ENCODE results near the gene SLC16A6.
"Not testable (repeated sequence)": the region's sequence is repeated elsewhere in the genome, so short reads cannot be mapped to it uniquely, and the experiment has no call there.

SLC16A6 gene

DNA sequence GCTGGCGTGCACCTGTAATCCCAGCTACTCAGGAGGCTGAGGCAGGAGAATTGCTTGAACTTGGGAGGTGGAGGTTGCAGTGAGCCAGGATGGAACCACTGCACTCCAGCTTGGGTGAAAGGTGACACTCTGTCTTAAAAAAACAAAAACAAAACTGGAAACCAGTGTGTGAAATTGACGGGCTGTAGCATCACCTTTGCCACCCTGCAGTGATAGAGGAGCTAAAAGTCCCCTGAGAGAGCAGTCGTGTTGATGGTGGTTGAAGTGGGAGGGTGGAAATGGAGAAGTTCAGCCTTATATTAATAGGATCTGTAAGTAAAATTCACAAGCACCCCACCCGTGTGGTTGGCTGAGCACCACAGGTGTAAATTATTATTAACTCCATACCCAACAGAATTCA lies 65.9 kb downstream of the SLC16A6 start:
- not testable (repeated sequence) for H3K9me3 ChIP-seq (ENCODE audit: insufficient read depth, low read depth, low read length); H3K9ac ChIP-seq (ENCODE audit: low read length); H3K79me2 ChIP-seq (ENCODE audit: control insufficient read depth, insufficient read depth, low read length, poor library complexity); H3K36me3 ChIP-seq (ENCODE audit: control insufficient read depth in 1 of 2, insufficient read depth in 2 of 2, low read length in 2 of 2); H2BK5ac ChIP-seq (ENCODE audit: low read depth, low read length, poor library complexity); H4K12ac ChIP-seq (ENCODE audit: low read depth, low read length); DNase-seq; H2BK120ac ChIP-seq (ENCODE audit: insufficient read depth, low read length, poor library complexity); H3K79me1 ChIP-seq (ENCODE audit: low read length); H4K8ac ChIP-seq (ENCODE audit: low read depth, low read length); H3K27me3 ChIP-seq (ENCODE audit: insufficient read depth, low read length); H2BK12ac ChIP-seq (ENCODE audit: low read length); H3K18ac ChIP-seq (ENCODE audit: low read length); H2AK5ac ChIP-seq (ENCODE audit: low read length); H3K14ac ChIP-seq (ENCODE audit: low read length); H3K4ac ChIP-seq (ENCODE audit: low read depth, low read length); H3K23ac ChIP-seq (ENCODE audit: low read length); H3K4me2 ChIP-seq (ENCODE audit: low read length); H2AFZ ChIP-seq (ENCODE audit: insufficient read depth, low read length, poor library complexity); H3K27ac ChIP-seq (ENCODE audit: low read depth, low read length); H3K4me3 ChIP-seq (ENCODE audit: low read depth, low read length); H4K91ac ChIP-seq (ENCODE audit: low read depth, low read length)
- no CpG with 5 or more reads among the region's 4 CpGs for WGBS (ENCODE audit: extremely low coverage, insufficient coverage, insufficient read length)
- H3K4me1 ChIP-seq (ENCODE audit: control insufficient read depth in 1 of 2, insufficient read depth in 2 of 2, low read length in 2 of 2): peaks cover 10 to 13% of the 10 kb centered on the region in 2 experiments

- no peak overlapping the region for H4K8ac ChIP-seq (ENCODE audit: low read depth, low read length)
- H3K9me3 ChIP-seq (ENCODE audit: insufficient read depth, low read depth, low read length): no peaks in the 10 kb centered on the region
- H2AFZ ChIP-seq (ENCODE audit: insufficient read depth, low read length, poor library complexity): no peak overlapping the region
- H3K4me1 ChIP-seq (ENCODE audit: control insufficient read depth in 1 of 2, insufficient read depth in 2 of 2, low read length in 2 of 2): no peaks in the 10 kb centered on the region
- H3K9ac ChIP-seq (ENCODE audit: low read length): no peak overlapping the region
- no peak overlapping the region for H3K4me2 ChIP-seq (ENCODE audit: low read length)
- H3K79me1 ChIP-seq (ENCODE audit: low read length): no peaks in the 10 kb centered on the region
- no peaks in the 10 kb centered on the region for H3K36me3 ChIP-seq (ENCODE audit: control insufficient read depth in 1 of 2, insufficient read depth in 2 of 2, low read length in 2 of 2)
- H2AK5ac ChIP-seq (ENCODE audit: low read length): no peak overlapping the region
- H2BK12ac ChIP-seq (ENCODE audit: low read length): no peak overlapping the region
- no peak overlapping the region for H4K91ac ChIP-seq (ENCODE audit: low read depth, low read length)
- H3K18ac ChIP-seq (ENCODE audit: low read length): no peak overlapping the region
- no peak for DNase-seq
- H4K12ac ChIP-seq (ENCODE audit: low read depth, low read length): no peak overlapping the region
- no CpG with 5 or more reads among the region's 8 CpGs for WGBS (ENCODE audit: extremely low coverage, insufficient coverage, insufficient read length)
- H3K79me2 ChIP-seq (ENCODE audit: control insufficient read depth, insufficient read depth, low read length, poor library complexity): no peaks in the 10 kb centered on the region
- H2BK120ac ChIP-seq (ENCODE audit: insufficient read depth, low read length, poor library complexity): no peak overlapping the region
- H3K14ac ChIP-seq (ENCODE audit: low read length): no peak overlapping the region
- H3K4me3 ChIP-seq (ENCODE audit: low read depth, low read length): no peak overlapping the region
- no peak overlapping the region for H3K27ac ChIP-seq (ENCODE audit: low read depth, low read length)
- no peak overlapping the region for H3K23ac ChIP-seq (ENCODE audit: low read length)
- no peaks in the 10 kb centered on the region for H3K27me3 ChIP-seq (ENCODE audit: insufficient read depth, low read length)
- no peak overlapping the region for H3K4ac ChIP-seq (ENCODE audit: low read depth, low read length)
- H2BK5ac ChIP-seq (ENCODE audit: low read depth, low read length, poor library complexity): no peak overlapping the region
Measured at GRCh38 chr17:68222606-68223005, 68.3 kb downstream of the SLC16A6 start.

GRCh38 chr17:68221786-68222185 lies 69.1 kb downstream of the SLC16A6 start:
- no peak overlapping the region for H3K18ac ChIP-seq (ENCODE audit: low read length)
- H3K79me1 ChIP-seq (ENCODE audit: low read length): no peaks in the 10 kb centered on the region
- H3K4ac ChIP-seq (ENCODE audit: low read depth, low read length): no peak overlapping the region
- no peak overlapping the region for H3K4me2 ChIP-seq (ENCODE audit: low read length)
- no CpG with 5 or more reads among the region's 4 CpGs for WGBS (ENCODE audit: extremely low coverage, insufficient coverage, insufficient read length)
- DNase-seq: peak in 1 of 2 donors; percentile 65
- H3K36me3 ChIP-seq (ENCODE audit: control insufficient read depth in 1 of 2, insufficient read depth in 2 of 2, low read length in 2 of 2): no peaks in the 10 kb centered on the region
- H2BK120ac ChIP-seq (ENCODE audit: insufficient read depth, low read length, poor library complexity): no peak overlapping the region
- no peaks in the 10 kb centered on the region for H3K27me3 ChIP-seq (ENCODE audit: insufficient read depth, low read length)
- H4K8ac ChIP-seq (ENCODE audit: low read depth, low read length): no peak overlapping the region
- H3K9ac ChIP-seq (ENCODE audit: low read length): no peak overlapping the region
- H2AFZ ChIP-seq (ENCODE audit: insufficient read depth, low read length, poor library complexity): no peak overlapping the region
- H3K9me3 ChIP-seq (ENCODE audit: insufficient read depth, low read depth, low read length): no peaks in the 10 kb centered on the region
- H4K91ac ChIP-seq (ENCODE audit: low read depth, low read length): no peak overlapping the region
- H3K4me3 ChIP-seq (ENCODE audit: low read depth, low read length): no peak overlapping the region
- H2BK5ac ChIP-seq (ENCODE audit: low read depth, low read length, poor library complexity): no peak overlapping the region
- H3K27ac ChIP-seq (ENCODE audit: low read depth, low read length): no peak overlapping the region
- H2AK5ac ChIP-seq (ENCODE audit: low read length): no peak overlapping the region
- H3K79me2 ChIP-seq (ENCODE audit: control insufficient read depth, insufficient read depth, low read length, poor library complexity): no peaks in the 10 kb centered on the region
- no peak overlapping the region for H2BK12ac ChIP-seq (ENCODE audit: low read length)
- H3K23ac ChIP-seq (ENCODE audit: low read length): no peak overlapping the region
- H4K12ac ChIP-seq (ENCODE audit: low read depth, low read length): no peak overlapping the region
- no peak overlapping the region for H3K14ac ChIP-seq (ENCODE audit: low read length)
- no peaks in the 10 kb centered on the region for H3K4me1 ChIP-seq (ENCODE audit: control insufficient read depth in 1 of 2, insufficient read depth in 2 of 2, low read length in 2 of 2)

DNA sequence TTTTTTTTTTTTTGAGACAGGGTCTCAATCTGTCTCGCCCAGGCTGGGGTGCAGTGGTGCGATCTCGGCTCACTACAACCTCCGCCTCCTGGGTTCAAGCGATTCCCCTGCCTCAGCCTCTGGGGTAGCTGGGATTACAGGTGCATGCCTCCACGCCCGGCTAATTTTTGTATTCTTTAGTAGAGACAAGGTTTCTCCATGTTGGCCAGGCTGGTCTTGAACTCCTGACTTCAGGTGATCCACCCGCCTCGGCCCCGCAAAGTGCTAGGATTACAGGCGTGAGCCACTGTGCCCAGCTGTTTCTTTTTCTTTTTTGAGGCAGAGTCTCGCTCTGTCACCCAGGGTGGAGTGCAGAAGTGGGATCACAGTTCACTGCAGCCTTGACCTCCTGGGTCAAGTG lies 70.1 kb downstream of the SLC16A6 start:
- H2AK5ac ChIP-seq (ENCODE audit: low read length); H4K91ac ChIP-seq (ENCODE audit: low read depth, low read length); H3K4me1 ChIP-seq (ENCODE audit: control insufficient read depth in 1 of 2, insufficient read depth in 2 of 2, low read length in 2 of 2); H3K4me2 ChIP-seq (ENCODE audit: low read length); H2AFZ ChIP-seq (ENCODE audit: insufficient read depth, low read length, poor library complexity); H3K23ac ChIP-seq (ENCODE audit: low read length); H4K8ac ChIP-seq (ENCODE audit: low read depth, low read length); H3K9me3 ChIP-seq (ENCODE audit: insufficient read depth, low read depth, low read length); H4K12ac ChIP-seq (ENCODE audit: low read depth, low read length); H3K79me2 ChIP-seq (ENCODE audit: control insufficient read depth, insufficient read depth, low read length, poor library complexity); H3K36me3 ChIP-seq (ENCODE audit: control insufficient read depth in 1 of 2, insufficient read depth in 2 of 2, low read length in 2 of 2); H3K14ac ChIP-seq (ENCODE audit: low read length); H3K4ac ChIP-seq (ENCODE audit: low read depth, low read length); H2BK120ac ChIP-seq (ENCODE audit: insufficient read depth, low read length, poor library complexity); H3K27ac ChIP-seq (ENCODE audit: low read depth, low read length); DNase-seq; H2BK5ac ChIP-seq (ENCODE audit: low read depth, low read length, poor library complexity); H2BK12ac ChIP-seq (ENCODE audit: low read length); H3K27me3 ChIP-seq (ENCODE audit: insufficient read depth, low read length); H3K4me3 ChIP-seq (ENCODE audit: low read depth, low read length); H3K79me1 ChIP-seq (ENCODE audit: low read length); H3K18ac ChIP-seq (ENCODE audit: low read length); H3K9ac ChIP-seq (ENCODE audit: low read length): not testable (repeated sequence)
- no CpG with 5 or more reads among the region's 12 CpGs for WGBS (ENCODE audit: extremely low coverage, insufficient coverage, insufficient read length)

Data from trophoblast cell (in vitro differentiated cells and primary cell).